ENCODE results near the gene SLC41A3. TPM values are rescaled to one million over a fixed set of nuclear protein-coding genes. Genes with fewer than 3 reads are reported as not detected.

Gene SLC41A3
- total RNA-seq, 1 donor from 2014 or later, result 31.6 TPM

DNA sequence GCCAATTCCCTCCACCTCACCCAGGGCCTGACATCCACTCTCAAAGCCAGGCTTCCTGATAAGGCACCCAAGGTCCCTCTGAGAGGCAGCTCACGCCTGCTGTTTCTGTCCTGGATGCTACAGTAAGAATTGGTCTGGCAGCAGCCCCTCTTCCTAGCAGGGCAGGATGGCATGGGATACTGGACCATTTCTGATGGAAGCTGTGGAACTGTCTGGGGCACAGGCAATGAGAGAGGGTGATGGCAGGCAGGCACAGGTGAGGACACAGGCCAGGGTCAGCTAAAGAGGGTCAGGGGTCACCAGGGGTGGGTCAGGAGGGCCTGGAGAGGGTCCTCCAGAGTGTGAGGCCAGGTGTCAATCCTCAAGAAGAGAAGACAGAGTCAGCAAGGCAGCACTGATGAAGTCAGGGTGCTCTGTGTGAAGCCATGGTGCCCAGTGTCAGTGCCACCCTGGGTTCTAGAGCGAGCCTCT is 41.9 kb upstream of the SLC41A3 start:
- H3K27ac Mint-ChIP-seq (ENCODE audit: unreplicated experiment), result no peak overlapping the region
- H3K4me1 Mint-ChIP-seq (ENCODE audit: low read depth, unreplicated experiment), result no peaks in the 10 kb centered on the region
- peaks cover 2% of the 10 kb centered on the region for H3K27me3 ChIP-seq (ENCODE audit: insufficient read depth, low read length)
- H3K9ac ChIP-seq (ENCODE audit: low read length), result no peak overlapping the region
- peaks cover 21% of the 10 kb centered on the region for H3K27me3 Mint-ChIP-seq (ENCODE audit: low read depth, unreplicated experiment)
- H3K9me3 Mint-ChIP-seq (ENCODE audit: unreplicated experiment), result no peaks in the 10 kb centered on the region
- H4K20me1 ChIP-seq (ENCODE audit: insufficient read depth, low read length), result no peaks in the 10 kb centered on the region
- H3K79me2 ChIP-seq (ENCODE audit: insufficient read depth, low read length), result no peaks in the 10 kb centered on the region
- no peaks in the 10 kb centered on the region for H3K36me3 Mint-ChIP-seq (ENCODE audit: low read depth, unreplicated experiment)
- no peaks in the 10 kb centered on the region for H3K4me1 ChIP-seq (ENCODE audit: insufficient read depth, low read length)
- H3K4me3 Mint-ChIP-seq (ENCODE audit: unreplicated experiment), result no peak overlapping the region
- FAIRE-seq, result no peak
- no peak overlapping the region for H3K27ac ChIP-seq (ENCODE audit: low read depth, low read length)
- DNase-seq (ENCODE audit: low read depth), result no peak
- no peaks in the 10 kb centered on the region for H3K9me3 ChIP-seq (ENCODE audit: insufficient read depth, low read depth, low read length)
- H2AFZ ChIP-seq (ENCODE audit: low read depth, low read length), result no peak overlapping the region
- TF ChIP-seq, protein P1, sequence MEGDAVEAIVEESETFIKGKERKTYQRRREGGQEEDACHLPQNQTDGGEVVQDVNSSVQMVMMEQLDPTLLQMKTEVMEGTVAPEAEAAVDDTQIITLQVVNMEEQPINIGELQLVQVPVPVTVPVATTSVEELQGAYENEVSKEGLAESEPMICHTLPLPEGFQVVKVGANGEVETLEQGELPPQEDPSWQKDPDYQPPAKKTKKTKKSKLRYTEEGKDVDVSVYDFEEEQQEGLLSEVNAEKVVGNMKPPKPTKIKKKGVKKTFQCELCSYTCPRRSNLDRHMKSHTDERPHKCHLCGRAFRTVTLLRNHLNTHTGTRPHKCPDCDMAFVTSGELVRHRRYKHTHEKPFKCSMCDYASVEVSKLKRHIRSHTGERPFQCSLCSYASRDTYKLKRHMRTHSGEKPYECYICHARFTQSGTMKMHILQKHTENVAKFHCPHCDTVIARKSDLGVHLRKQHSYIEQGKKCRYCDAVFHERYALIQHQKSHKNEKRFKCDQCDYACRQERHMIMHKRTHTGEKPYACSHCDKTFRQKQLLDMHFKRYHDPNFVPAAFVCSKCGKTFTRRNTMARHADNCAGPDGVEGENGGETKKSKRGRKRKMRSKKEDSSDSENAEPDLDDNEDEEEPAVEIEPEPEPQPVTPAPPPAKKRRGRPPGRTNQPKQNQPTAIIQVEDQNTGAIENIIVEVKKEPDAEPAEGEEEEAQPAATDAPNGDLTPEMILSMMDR (IDR thresholded peaks at IDR 0.05; ENCODE audit: insufficient read depth, low read depth, low read length), result no peak
- TF ChIP-seq EZH2 (IDR thresholded peaks at IDR 0.05; ENCODE audit: insufficient read depth, low read length), result no peak
- H3K36me3 ChIP-seq (ENCODE audit: insufficient read depth, low read length), result no peaks in the 10 kb centered on the region
- no peak overlapping the region for H3K4me3 ChIP-seq (ENCODE audit: insufficient read depth, low read depth, low read length)
- H3K4me2 ChIP-seq (ENCODE audit: low read length), result no peak overlapping the region

- no peaks in the 10 kb centered on the region for H3K4me1 Mint-ChIP-seq (ENCODE audit: low read depth, unreplicated experiment)
- Histone ChIP-seq H3K79me2 (ENCODE audit: insufficient read depth, low read length) (no peaks in the 10 kb centered on the region), H3K9me3 (ENCODE audit: insufficient read depth, low read depth, low read length) (no peaks in the 10 kb centered on the region), H3K27ac (ENCODE audit: low read depth, low read length) (no peak overlapping the region), H3K9ac (ENCODE audit: low read length) (no peak overlapping the region), H4K20me1 (ENCODE audit: insufficient read depth, low read length) (no peaks in the 10 kb centered on the region), H3K4me3 (ENCODE audit: insufficient read depth, low read depth, low read length) (no peak overlapping the region), H3K4me1 (ENCODE audit: insufficient read depth, low read length) (no peaks in the 10 kb centered on the region), H3K4me2 (ENCODE audit: low read length) (no peak overlapping the region), H3K27me3 (ENCODE audit: insufficient read depth, low read length) (peaks cover 2% of the 10 kb centered on the region), H2AFZ (ENCODE audit: low read depth, low read length) (no peak overlapping the region), H3K36me3 (ENCODE audit: insufficient read depth, low read length) (no peaks in the 10 kb centered on the region)
- TF ChIP-seq, protein P1 (IDR thresholded peaks at IDR 0.05; ENCODE audit: insufficient read depth, low read depth, low read length), result no peak
- TF ChIP-seq EZH2 (IDR thresholded peaks at IDR 0.05; ENCODE audit: insufficient read depth, low read length), result no peak
- peaks cover 21% of the 10 kb centered on the region for H3K27me3 Mint-ChIP-seq (ENCODE audit: low read depth, unreplicated experiment)
- no peaks in the 10 kb centered on the region for H3K9me3 Mint-ChIP-seq (ENCODE audit: unreplicated experiment)
- FAIRE-seq (no peak), DNase-seq (ENCODE audit: low read depth) (no peak)
- no peaks in the 10 kb centered on the region for H3K36me3 Mint-ChIP-seq (ENCODE audit: low read depth, unreplicated experiment)
- no peak overlapping the region for H3K4me3 Mint-ChIP-seq (ENCODE audit: unreplicated experiment)
- H3K27ac Mint-ChIP-seq (ENCODE audit: unreplicated experiment), result no peak overlapping the region
These were observed 41.4 kb upstream of the SLC41A3 start for GRCh38 chr3:126125341-126125740.

DNA sequence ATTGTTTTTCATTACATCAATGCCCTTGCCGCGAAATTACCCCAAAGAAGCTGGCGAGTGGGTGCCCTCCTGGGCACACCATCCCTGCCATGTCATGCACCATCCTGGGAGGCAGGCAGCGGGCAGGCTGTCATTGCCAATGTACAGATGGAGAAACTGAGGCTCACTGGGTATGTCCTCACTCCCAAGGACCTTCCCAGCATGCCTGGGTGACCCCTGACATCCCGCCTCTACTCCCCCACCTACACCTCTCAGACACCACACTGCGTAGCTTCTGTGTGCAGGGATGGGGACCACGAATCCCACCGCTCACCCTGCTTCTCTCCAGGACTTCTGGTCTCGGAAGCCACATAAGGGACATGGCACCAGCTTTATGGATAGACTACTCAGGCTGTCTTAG is 41.0 kb upstream of the SLC41A3 start:
- H3K27me3 ChIP-seq (ENCODE audit: insufficient read depth, low read length), result peaks cover 2% of the 10 kb centered on the region
- H3K36me3 ChIP-seq (ENCODE audit: insufficient read depth, low read length), result no peaks in the 10 kb centered on the region
- no peak overlapping the region for H3K27ac Mint-ChIP-seq (ENCODE audit: unreplicated experiment)
- no peaks in the 10 kb centered on the region for H4K20me1 ChIP-seq (ENCODE audit: insufficient read depth, low read length)
- H3K4me1 ChIP-seq (ENCODE audit: insufficient read depth, low read length), result no peaks in the 10 kb centered on the region
- TF ChIP-seq, protein P1 (IDR thresholded peaks at IDR 0.05; ENCODE audit: insufficient read depth, low read depth, low read length), result no peak
- TF ChIP-seq EZH2 (IDR thresholded peaks at IDR 0.05; ENCODE audit: insufficient read depth, low read length), result no peak
- no peaks in the 10 kb centered on the region for H3K9me3 ChIP-seq (ENCODE audit: insufficient read depth, low read depth, low read length)
- DNase-seq (ENCODE audit: low read depth) (no peak), FAIRE-seq (no peak)
- H3K27ac ChIP-seq (ENCODE audit: low read depth, low read length), result no peak overlapping the region
- H3K4me3 Mint-ChIP-seq (ENCODE audit: unreplicated experiment), result no peak overlapping the region
- no peaks in the 10 kb centered on the region for H3K79me2 ChIP-seq (ENCODE audit: insufficient read depth, low read length)
- peaks cover 21% of the 10 kb centered on the region for H3K27me3 Mint-ChIP-seq (ENCODE audit: low read depth, unreplicated experiment)
- H3K36me3 Mint-ChIP-seq (ENCODE audit: low read depth, unreplicated experiment), result no peaks in the 10 kb centered on the region
- no peaks in the 10 kb centered on the region for H3K9me3 Mint-ChIP-seq (ENCODE audit: unreplicated experiment)
- H3K4me3 ChIP-seq (ENCODE audit: insufficient read depth, low read depth, low read length), result no peak overlapping the region
- H3K4me1 Mint-ChIP-seq (ENCODE audit: low read depth, unreplicated experiment), result no peaks in the 10 kb centered on the region
- H2AFZ ChIP-seq (ENCODE audit: low read depth, low read length), result no peak overlapping the region
- no peak overlapping the region for H3K4me2 ChIP-seq (ENCODE audit: low read length)
- no peak overlapping the region for H3K9ac ChIP-seq (ENCODE audit: low read length)
